ENCODE measurements around the gene CNTNAP2. TPM values are rescaled to one million over a fixed set of nuclear protein-coding genes. Genes with fewer than 3 reads are reported as not detected.

Gene CNTNAP2
- total and polyA plus RNA-seq, 2 of the 8 experiments (the other 6 are each of a cell fraction or from before 2014, with no cell fraction given), result 27.9 to 71.0 TPM

GRCh38 chr7:146096994-146097393, 19.6 kb upstream of the CNTNAP2 start:
- H3K14ac ChIP-seq (ENCODE audit: insufficient read length), result no peak overlapping the region
- H3K4ac ChIP-seq (replicated peaks; ENCODE audit: insufficient read length, low read depth, low read length), result no peak overlapping the region
- no peaks in the 10 kb centered on the region for H3K79me1 ChIP-seq (ENCODE audit: low read depth, low read length)
- peaks cover 0 to 2% (median 0%) of the 10 kb centered on the region in 4 experiments; a peak in 1 of 7 replicates for H3K4me1 ChIP-seq (replicated peaks in 1 of 4; ENCODE audit: control insufficient read depth in 3 of 4, insufficient read depth in 4 of 4, low read length in 3 of 4)
- H3K4me3 ChIP-seq (ENCODE audit: extremely low read depth in 1 of 4, insufficient read depth in 2 of 4, low read depth in 3 of 4, low read length in 4 of 4), result no peak overlapping the region
- FAIRE-seq (peak; percentile 84), DNase-seq (ENCODE audit: low read depth in 1 of 2, low spot score in 2 of 2) (peak; percentile 49 to 62)
- 56% methylated on average over 5 of the region's 5 CpGs; no CpG with 5 or more reads in 1 of the 2 experiments for WGBS, 2 experiments (ENCODE audit: extremely low coverage in 1 of 2, insufficient coverage in 1 of 2, insufficient read length in 1 of 2, insufficient replicate concordance in 2 of 2, low coverage in 1 of 2, low lambda C conversion rate in 2 of 2, missing lambda C conversion rate in 1 of 2)
- no peak overlapping the region for H3K9ac ChIP-seq (replicated peaks in 1 of 4; ENCODE audit: extremely low read depth in 1 of 4, low read depth in 3 of 4, low read length in 3 of 4)
- ChIA-PET CTCF (ENCODE audit: partially characterized antibody) (interaction anchor here (0.6 to 1.9 kb wide), 9 partner anchors 11 to 630 kb away, joined by 3 to 8 read pairs (median 4); partner anchors contain the start of gene CNTNAP2), POLR2A (ENCODE audit: partially characterized antibody) (no interaction called here)
- no peaks in the 10 kb centered on the region for H4K20me1 ChIP-seq (replicated peaks in 1 of 2; ENCODE audit: control insufficient read depth in 1 of 2, insufficient read depth in 2 of 2, low read length in 2 of 2)
- no peak overlapping the region for H3K4me2 ChIP-seq (ENCODE audit: insufficient read depth in 1 of 2, low read depth in 2 of 2, low read length in 2 of 2)
- no peak overlapping the region for H3K23ac ChIP-seq (ENCODE audit: insufficient read length)
- no peak overlapping the region for H2BK5ac ChIP-seq (ENCODE audit: low read depth, low read length)
- no peak overlapping the region for H2AFZ ChIP-seq (ENCODE audit: low read length)
- H2BK15ac ChIP-seq (ENCODE audit: low read length), result no peak overlapping the region
- H3K56ac ChIP-seq (replicated peaks; ENCODE audit: insufficient read length, low read depth, low read length), result no peak overlapping the region
- no peak overlapping the region for H4K91ac ChIP-seq (replicated peaks; ENCODE audit: insufficient read length, low read length)
- H2AK5ac ChIP-seq (ENCODE audit: low read depth, low read length), result no peak overlapping the region
- H3K18ac ChIP-seq (ENCODE audit: extremely low read depth, low read length), result no peak overlapping the region
- no peaks in the 10 kb centered on the region for H3K36me3 ChIP-seq (ENCODE audit: control insufficient read depth in 2 of 4, insufficient read depth in 4 of 4, low read length in 3 of 4)
- H3K79me2 ChIP-seq (ENCODE audit: control insufficient read depth in 1 of 2, insufficient read depth in 2 of 2, low read length in 2 of 2), result no peaks in the 10 kb centered on the region
- no peaks in the 10 kb centered on the region for H3K9me3 ChIP-seq (ENCODE audit: insufficient read depth in 2 of 2, low read depth in 1 of 2, low read length in 1 of 2)
- H3K23me2 ChIP-seq (ENCODE audit: low read depth, low read length), result no peaks in the 10 kb centered on the region
- no peak overlapping the region for H2BK20ac ChIP-seq (ENCODE audit: low read length)
- H3K27ac ChIP-seq (ENCODE audit: low read depth, low read length), result no peak overlapping the region
- no peak overlapping the region for H2BK120ac ChIP-seq (replicated peaks; ENCODE audit: low read depth, low read length)
- H3K27me3 ChIP-seq (replicated peaks in 1 of 4; ENCODE audit: control insufficient read depth in 3 of 4, extremely low read depth in 1 of 4, insufficient read depth in 3 of 4, low read length in 3 of 4), result no peaks in the 10 kb centered on the region
- no peak overlapping the region for H4K8ac ChIP-seq (ENCODE audit: extremely low read depth, insufficient read depth, low read length)
- no peak overlapping the region for H2BK12ac ChIP-seq (ENCODE audit: low read depth, low read length)
- H4K5ac ChIP-seq (ENCODE audit: insufficient read length, low read depth, low read length), result no peak overlapping the region
- TF ChIP-seq TBP (IDR thresholded peaks at IDR 0.05; ENCODE audit: low read depth, low read length) (no peak), NANOG (IDR thresholded peaks at IDR 0.05; ENCODE audit: insufficient read depth, low read depth, low read length, poor library complexity, severe bottlenecking) (no peak), JUND (IDR thresholded peaks at IDR 0.05; ENCODE audit: low read length) (no peak), YY1 (IDR thresholded peaks at IDR 0.05; ENCODE audit: low read depth, low read length) (peak; percentile 52; the same call in 1 of the 2 replicates), SP2 (IDR thresholded peaks at IDR 0.05; ENCODE audit: low read length) (no peak), CHD1 (IDR thresholded peaks at IDR 0.05; ENCODE audit: low read depth, low read length) (no peak), JUN (IDR thresholded peaks at IDR 0.05; ENCODE audit: low read depth, low read length) (no peak), ATF2 (IDR thresholded peaks at IDR 0.05; ENCODE audit: low read length) (no peak), RFX5 (IDR thresholded peaks at IDR 0.05; ENCODE audit: borderline replicate concordance, low read depth, low read length) (no peak), ATF3 (IDR thresholded peaks at IDR 0.05; ENCODE audit: insufficient read depth, low read depth, low read length) (no peak), HDAC2 (IDR thresholded peaks at IDR 0.05; ENCODE audit: borderline replicate concordance in 1 of 2, low read depth in 2 of 2, low read length in 2 of 2) (no peak)
